ENCODE measurements around the gene STAT1. TPM values are rescaled to one million over a fixed set of nuclear protein-coding genes. Genes with fewer than 3 reads are reported as not detected.
A peak's percentile ranks its signal among the peaks of the same experiment; 100 is the strongest.

The STAT1 gene
- total and polyA plus RNA-seq, 8 donors = 8.2 to 51.8 (median 24.4) TPM

- Histone ChIP-seq H3K9me3 (no peaks in the 10 kb centered on the region), H3K4me1 (no peaks in the 10 kb centered on the region), H3K4me3 (no peak overlapping the region), H3K36me3 (peaks cover 0 to 72% (median 21%) of the 10 kb centered on the region in 3 donors), H3K27me3 (no peaks in the 10 kb centered on the region), H3K27ac (no peak overlapping the region)
- intact Hi-C loops (cut with DNase I) = no loop called here
- DNase-seq = no peak
- 97 to 98% methylated on average over 1 of the region's 1 CpG for WGBS, 2 donors
- TF ChIP-seq, protein P1, sequence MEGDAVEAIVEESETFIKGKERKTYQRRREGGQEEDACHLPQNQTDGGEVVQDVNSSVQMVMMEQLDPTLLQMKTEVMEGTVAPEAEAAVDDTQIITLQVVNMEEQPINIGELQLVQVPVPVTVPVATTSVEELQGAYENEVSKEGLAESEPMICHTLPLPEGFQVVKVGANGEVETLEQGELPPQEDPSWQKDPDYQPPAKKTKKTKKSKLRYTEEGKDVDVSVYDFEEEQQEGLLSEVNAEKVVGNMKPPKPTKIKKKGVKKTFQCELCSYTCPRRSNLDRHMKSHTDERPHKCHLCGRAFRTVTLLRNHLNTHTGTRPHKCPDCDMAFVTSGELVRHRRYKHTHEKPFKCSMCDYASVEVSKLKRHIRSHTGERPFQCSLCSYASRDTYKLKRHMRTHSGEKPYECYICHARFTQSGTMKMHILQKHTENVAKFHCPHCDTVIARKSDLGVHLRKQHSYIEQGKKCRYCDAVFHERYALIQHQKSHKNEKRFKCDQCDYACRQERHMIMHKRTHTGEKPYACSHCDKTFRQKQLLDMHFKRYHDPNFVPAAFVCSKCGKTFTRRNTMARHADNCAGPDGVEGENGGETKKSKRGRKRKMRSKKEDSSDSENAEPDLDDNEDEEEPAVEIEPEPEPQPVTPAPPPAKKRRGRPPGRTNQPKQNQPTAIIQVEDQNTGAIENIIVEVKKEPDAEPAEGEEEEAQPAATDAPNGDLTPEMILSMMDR (IDR thresholded peaks at IDR 0.05) = no peak
- FAIRE-seq = no peak
- no peak for ATAC-seq
Observed at GRCh38 chr2:190973262-190973661, 40.7 kb downstream of the STAT1 start.

DNA sequence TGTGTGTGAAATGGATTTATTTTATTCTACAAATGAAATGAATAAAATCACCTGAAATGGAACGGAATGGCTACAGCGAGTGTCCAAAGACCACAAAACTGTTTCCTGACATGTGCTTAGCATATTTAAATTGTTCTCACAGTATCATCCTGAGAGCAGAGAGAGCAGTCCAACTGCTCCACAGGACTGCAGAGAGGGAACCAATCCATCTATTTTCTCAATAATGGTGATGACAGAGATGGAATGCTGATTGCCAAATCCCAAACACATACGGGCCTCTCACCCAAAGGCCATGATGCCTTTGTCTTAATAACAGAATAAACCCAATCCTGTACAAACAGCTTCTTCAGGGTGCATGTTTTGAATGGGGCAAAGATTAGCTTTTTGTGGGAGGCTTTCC lies 41.1 kb downstream of the STAT1 start:
- intact Hi-C loops (cut with DNase I) = no loop called here
- 80 to 88% methylated on average over 3 of the region's 3 CpGs for WGBS, 2 donors
- no peak overlapping the region for H3K4me3 ChIP-seq
- H3K4me1 ChIP-seq = no peaks in the 10 kb centered on the region
- H3K27me3 ChIP-seq = no peaks in the 10 kb centered on the region
- TF ChIP-seq, protein P1 (IDR thresholded peaks at IDR 0.05) = no peak
- ATAC-seq (no peak), FAIRE-seq (no peak), DNase-seq (no peak)
- H3K36me3 ChIP-seq = peaks cover 0 to 67% (median 21%) of the 10 kb centered on the region in 3 donors
- H3K27ac ChIP-seq = no peak overlapping the region
- H3K9me3 ChIP-seq = no peaks in the 10 kb centered on the region

DNA sequence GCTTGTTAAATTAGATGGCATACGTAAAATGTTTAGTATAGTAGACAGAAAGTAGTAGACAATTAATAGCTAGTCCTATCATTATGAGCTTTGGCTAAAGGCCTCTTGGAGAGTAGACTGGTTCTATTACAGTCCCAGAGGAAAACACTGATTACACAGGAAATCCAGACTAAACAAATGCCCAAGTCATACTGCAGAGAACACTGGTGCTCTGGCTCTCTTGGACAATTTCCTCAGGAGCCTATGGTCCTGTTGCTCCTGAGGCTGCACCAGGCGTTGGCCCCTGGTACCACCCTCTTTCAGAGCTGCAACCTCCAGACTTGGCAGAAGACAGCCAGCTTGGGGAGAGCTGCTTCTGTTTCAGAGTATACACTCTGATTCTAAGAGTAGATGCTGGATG lies 41.8 kb downstream of the STAT1 start:
- TF ChIP-seq, protein P1 (IDR thresholded peaks at IDR 0.05) = no peak
- Histone ChIP-seq H3K27me3 (no peaks in the 10 kb centered on the region), H3K4me3 (no peak overlapping the region), H3K27ac (no peak overlapping the region), H3K4me1 (no peaks in the 10 kb centered on the region), H3K9me3 (no peaks in the 10 kb centered on the region), H3K36me3 (peaks cover 0 to 61% (median 21%) of the 10 kb centered on the region in 3 donors)
- ATAC-seq = no peak
- 89 to 96% methylated on average over 2 of the region's 2 CpGs for WGBS, 2 donors
- DNase-seq = no peak
- intact Hi-C loops (cut with DNase I) = no loop called here
- no peak for FAIRE-seq

GRCh38 chr2:190970873-190971506 lies 43.0 kb downstream of the STAT1 start:
- H3K4me1 ChIP-seq = no peaks in the 10 kb centered on the region
- H3K4me3 ChIP-seq = no peak overlapping the region
- intact Hi-C loops (cut with DNase I) = no loop called here
- no peaks in the 10 kb centered on the region for H3K9me3 ChIP-seq
- DNase-seq = no peak
- TF ChIP-seq, protein P1 (IDR thresholded peaks at IDR 0.05) = no peak
- no peak for FAIRE-seq
- H3K36me3 ChIP-seq = peaks cover 0 to 49% (median 17%) of the 10 kb centered on the region in 3 donors
- no peak overlapping the region for H3K27ac ChIP-seq
- 82 to 85% methylated on average over 5 of the region's 5 CpGs for WGBS, 2 donors
- ATAC-seq = peak in 3 of 4 donors; percentile 35 to 73 (median 49)
- no peaks in the 10 kb centered on the region for H3K27me3 ChIP-seq

- Histone ChIP-seq H3K27me3 (no peaks in the 10 kb centered on the region), H3K36me3 (peaks cover 0 to 41% (median 9%) of the 10 kb centered on the region in 3 donors), H3K27ac (no peak overlapping the region), H3K4me1 (no peaks in the 10 kb centered on the region), H3K9me3 (no peaks in the 10 kb centered on the region), H3K4me3 (no peak overlapping the region)
- 80 to 95% methylated on average over 3 of the region's 3 CpGs for WGBS, 2 donors
- no peak for DNase-seq
- intact Hi-C loops (cut with DNase I) = no loop called here
- TF ChIP-seq, protein P1 (IDR thresholded peaks at IDR 0.05) = no peak
- FAIRE-seq = no peak
- ATAC-seq = no peak
Observed at GRCh38 chr2:190970160-190970559, 43.8 kb downstream of the STAT1 start.

Measured in pancreas (tissue), 10 donors.